ENCODE data around the gene TLNRD1. TPM values are rescaled to one million over a fixed set of nuclear protein-coding genes. Genes with fewer than 3 reads are reported as not detected.

The TLNRD1 gene
- 19.3 and 20.2 TPM in 2 replicates for total RNA-seq (2021)
- long read RNA-seq, full-length matches to known transcripts: 3 of 3 reads
- long read RNA-seq, partial matches to known transcripts: 0 of 3 reads
- long read RNA-seq, other reads (novel, unspliced or antisense): 0 of 3 reads

DNA sequence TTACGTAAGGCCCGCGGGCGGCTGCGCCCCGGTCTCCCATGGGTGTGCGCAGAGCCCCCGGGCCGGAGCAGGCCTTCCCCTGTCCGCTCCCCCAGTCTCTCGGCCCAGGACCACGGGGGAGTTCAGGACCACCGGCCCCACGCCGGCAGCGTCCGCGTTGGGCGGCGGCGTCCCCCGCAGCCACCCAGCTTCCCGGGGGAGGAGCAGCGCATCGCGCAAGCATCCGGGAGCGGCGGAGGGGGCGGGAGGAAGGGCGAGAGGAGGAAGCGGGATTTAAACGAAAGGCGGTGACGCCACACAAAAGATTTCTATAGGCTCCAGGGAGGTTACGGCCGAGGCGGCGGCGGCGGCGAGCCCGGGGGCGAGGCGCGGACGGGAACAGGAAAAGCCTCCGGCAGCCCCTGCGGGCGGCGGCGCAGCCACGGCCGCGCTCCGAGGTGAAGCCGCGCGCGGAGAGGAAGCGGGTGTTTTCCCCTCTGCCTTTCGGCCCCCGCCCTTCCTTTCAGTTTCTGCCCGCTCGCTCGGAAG, at the start of gene TLNRD1:
TLNRD1 (plus strand) TSS at position 300 of the 528 bp plus-strand sequence. CDS start 1,349 bp downstream, outside the sequence.
- Histone ChIP-seq H2AFZ (ENCODE audit: low read length) (no peak within 1 kb of the TSS), H2BK120ac (ENCODE audit: low read depth, low read length, poor library complexity, severe bottlenecking) (no peak within 1 kb of the TSS)
- H3K27ac Mint-ChIP-seq: peak within 1 kb of the TSS in 2 of 3 experiments; percentile 78 to 97; a peak in 4 of 7 replicates

More for the DNA sequence above, at the start of gene TLNRD1:
- Histone ChIP-seq H3K79me2 (ENCODE audit: insufficient read depth, low read length) (peaks cover 2% of the 10 kb centered on the region; the same call in 1 of the 2 replicates), H3K79me1 (ENCODE audit: insufficient read depth, low read depth, low read length, poor library complexity, severe bottlenecking) (no peaks in the 10 kb centered on the region), H3K4me1 (ENCODE audit: insufficient read depth, low read length) (no peaks in the 10 kb centered on the region), H3K27me3 (ENCODE audit: insufficient read depth, low read length) (no peaks in the 10 kb centered on the region), H3K4me2 (ENCODE audit: insufficient read depth, insufficient read length, low read length) (peak within 1 kb of the TSS; percentile 87), H3K23ac (ENCODE audit: insufficient read length, low read depth, low read length) (no peak within 1 kb of the TSS), H2BK12ac (ENCODE audit: insufficient read length, low read depth, low read length) (no peak within 1 kb of the TSS), H3K9ac (ENCODE audit: extremely low read depth, insufficient read length, low read length) (peak within 1 kb of the TSS; percentile 27), H3K56ac (ENCODE audit: insufficient read length, low read depth, low read length) (no peak within 1 kb of the TSS), H3K4ac (ENCODE audit: low read depth, low read length) (no peak within 1 kb of the TSS), H2BK20ac (ENCODE audit: low read depth, low read length, poor library complexity, severe bottlenecking) (no peak within 1 kb of the TSS), H3K27ac (ENCODE audit: insufficient read length, low read depth, low read length) (no peak within 1 kb of the TSS), H2AK5ac (ENCODE audit: insufficient read length, low read length) (no peak within 1 kb of the TSS), H3K23me2 (ENCODE audit: insufficient read length, low read depth, low read length, poor library complexity, severe bottlenecking) (peaks cover 16% of the 10 kb centered on the region), H2BK15ac (ENCODE audit: low read depth, low read length) (no peak within 1 kb of the TSS), H4K5ac (ENCODE audit: insufficient read length, low read depth, low read length) (no peak within 1 kb of the TSS), H2BK5ac (ENCODE audit: insufficient read length, low read length) (no peak within 1 kb of the TSS), H4K8ac (replicated peaks; ENCODE audit: insufficient read length, low read depth, low read length) (no peak within 1 kb of the TSS), H3K14ac (ENCODE audit: insufficient read depth, low read length) (peak within 1 kb of the TSS; percentile 64), H3T11ph (ENCODE audit: low read length) (no peak within 1 kb of the TSS), H4K91ac (ENCODE audit: insufficient read length, low read depth, low read length) (no peak within 1 kb of the TSS), H3K9me3 (ENCODE audit: control insufficient read depth, low read depth, low read length) (no peaks in the 10 kb centered on the region), H3K18ac (ENCODE audit: insufficient read length, low read depth, low read length) (peak within 1 kb of the TSS; percentile 74), H4K20me1 (ENCODE audit: control insufficient read depth, insufficient read depth, insufficient read length) (peaks cover 3% of the 10 kb centered on the region)
- peaks cover 3 to 8% (median 6%) of the 10 kb centered on the region in 3 experiments; a peak in 3 of 7 replicates for H3K36me3 Mint-ChIP-seq (ENCODE audit: insufficient read depth in 1 of 3, low read depth in 3 of 3)
- peaks cover 9 to 20% of the 10 kb centered on the region in 2 experiments for H3K4me1 Mint-ChIP-seq
- H3K4me3 Mint-ChIP-seq: peak within 1 kb of the TSS; percentile 90 to 97
- no peaks in the 10 kb centered on the region for H3K9me3 Mint-ChIP-seq
- TF ChIP-seq, protein P1, sequence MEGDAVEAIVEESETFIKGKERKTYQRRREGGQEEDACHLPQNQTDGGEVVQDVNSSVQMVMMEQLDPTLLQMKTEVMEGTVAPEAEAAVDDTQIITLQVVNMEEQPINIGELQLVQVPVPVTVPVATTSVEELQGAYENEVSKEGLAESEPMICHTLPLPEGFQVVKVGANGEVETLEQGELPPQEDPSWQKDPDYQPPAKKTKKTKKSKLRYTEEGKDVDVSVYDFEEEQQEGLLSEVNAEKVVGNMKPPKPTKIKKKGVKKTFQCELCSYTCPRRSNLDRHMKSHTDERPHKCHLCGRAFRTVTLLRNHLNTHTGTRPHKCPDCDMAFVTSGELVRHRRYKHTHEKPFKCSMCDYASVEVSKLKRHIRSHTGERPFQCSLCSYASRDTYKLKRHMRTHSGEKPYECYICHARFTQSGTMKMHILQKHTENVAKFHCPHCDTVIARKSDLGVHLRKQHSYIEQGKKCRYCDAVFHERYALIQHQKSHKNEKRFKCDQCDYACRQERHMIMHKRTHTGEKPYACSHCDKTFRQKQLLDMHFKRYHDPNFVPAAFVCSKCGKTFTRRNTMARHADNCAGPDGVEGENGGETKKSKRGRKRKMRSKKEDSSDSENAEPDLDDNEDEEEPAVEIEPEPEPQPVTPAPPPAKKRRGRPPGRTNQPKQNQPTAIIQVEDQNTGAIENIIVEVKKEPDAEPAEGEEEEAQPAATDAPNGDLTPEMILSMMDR (conservative IDR thresholded peaks at IDR 0.05): no peak
- DNase-seq: peak; percentile 90
- H3K27me3 Mint-ChIP-seq (ENCODE audit: low read depth): no peaks in the 10 kb centered on the region; the same call in 1 of the 2 replicates
- no CpG with 5 or more reads among the region's 66 CpGs for WGBS (ENCODE audit: extremely low coverage, insufficient read length, low lambda C conversion rate)
